ENCODE measurements around the gene PPFIBP1.

DNA sequence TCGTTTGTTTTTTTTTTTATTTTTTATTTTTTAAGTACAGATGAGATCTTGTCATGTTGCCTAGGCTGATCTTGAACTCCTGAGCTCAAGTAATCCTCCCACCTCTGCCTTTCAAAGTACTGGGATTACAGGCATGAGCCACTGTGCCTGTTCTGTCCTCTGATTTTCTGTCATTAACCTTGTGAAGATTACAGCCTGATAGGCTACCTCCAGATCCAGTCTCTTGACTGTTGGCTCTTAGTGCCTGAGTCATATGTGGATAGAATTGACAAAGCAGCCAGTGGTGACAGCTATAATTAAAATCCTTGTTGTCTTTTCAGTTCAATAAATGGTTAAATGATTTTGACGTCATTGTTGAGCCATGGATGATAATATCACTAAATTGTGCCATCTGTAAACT lies 151.0 kb downstream of the PPFIBP1 start:
- TF ChIP-seq POLR2A (IDR thresholded peaks at IDR 0.05): no peak
- TF ChIP-seq POLR2AphosphoS5 (IDR thresholded peaks at IDR 0.05): no peak
- TF ChIP-seq CTCF (IDR thresholded peaks at IDR 0.05): no peak

Measured in prostate gland (tissue), 2 donors.